ENCODE results near the gene STX1A. TPM values are rescaled to one million over a fixed set of nuclear protein-coding genes. Genes with fewer than 3 reads are reported as not detected.

Gene STX1A
- total and polyA plus RNA-seq, 8 donors = 2.3 to 95.7 (median 9.6) TPM

DNA sequence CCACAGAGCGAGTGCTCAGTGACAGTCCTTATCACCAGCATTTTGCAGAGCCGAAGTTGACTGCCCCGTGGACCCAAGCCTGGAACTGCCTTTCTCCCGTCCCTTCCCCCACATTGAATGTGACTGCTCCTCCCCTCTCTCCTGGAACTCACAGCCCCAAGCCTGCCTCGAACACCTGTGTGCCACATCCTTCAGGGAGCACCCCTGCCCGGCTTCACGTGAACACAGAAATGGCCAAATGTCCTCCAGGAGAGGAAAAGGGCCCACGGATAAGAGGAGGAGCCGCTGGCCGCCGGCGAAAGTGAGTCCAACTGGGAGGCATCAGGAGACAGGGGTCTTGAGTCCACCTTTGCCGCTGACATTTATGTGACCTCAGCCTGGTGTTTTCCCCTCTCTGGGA is 16.2 kb downstream of the STX1A start:
- Histone ChIP-seq H3K9me3 (no peaks in the 10 kb centered on the region), H3K4me1 (no peaks in the 10 kb centered on the region), H3K27ac (no peak overlapping the region), H3K36me3 (peaks cover 0 to 3% (median 0%) of the 10 kb centered on the region in 3 donors), H3K4me3 (no peak overlapping the region), H3K27me3 (no peaks in the 10 kb centered on the region)
- TF ChIP-seq, protein P1, sequence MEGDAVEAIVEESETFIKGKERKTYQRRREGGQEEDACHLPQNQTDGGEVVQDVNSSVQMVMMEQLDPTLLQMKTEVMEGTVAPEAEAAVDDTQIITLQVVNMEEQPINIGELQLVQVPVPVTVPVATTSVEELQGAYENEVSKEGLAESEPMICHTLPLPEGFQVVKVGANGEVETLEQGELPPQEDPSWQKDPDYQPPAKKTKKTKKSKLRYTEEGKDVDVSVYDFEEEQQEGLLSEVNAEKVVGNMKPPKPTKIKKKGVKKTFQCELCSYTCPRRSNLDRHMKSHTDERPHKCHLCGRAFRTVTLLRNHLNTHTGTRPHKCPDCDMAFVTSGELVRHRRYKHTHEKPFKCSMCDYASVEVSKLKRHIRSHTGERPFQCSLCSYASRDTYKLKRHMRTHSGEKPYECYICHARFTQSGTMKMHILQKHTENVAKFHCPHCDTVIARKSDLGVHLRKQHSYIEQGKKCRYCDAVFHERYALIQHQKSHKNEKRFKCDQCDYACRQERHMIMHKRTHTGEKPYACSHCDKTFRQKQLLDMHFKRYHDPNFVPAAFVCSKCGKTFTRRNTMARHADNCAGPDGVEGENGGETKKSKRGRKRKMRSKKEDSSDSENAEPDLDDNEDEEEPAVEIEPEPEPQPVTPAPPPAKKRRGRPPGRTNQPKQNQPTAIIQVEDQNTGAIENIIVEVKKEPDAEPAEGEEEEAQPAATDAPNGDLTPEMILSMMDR (IDR thresholded peaks at IDR 0.05) = no peak
- no peak for ATAC-seq
- intact Hi-C loops (cut with DNase I) = no loop called here
- FAIRE-seq = no peak
- 77 to 79% methylated on average over 13 of the region's 13 CpGs for WGBS, 2 donors
- DNase-seq = no peak

DNA sequence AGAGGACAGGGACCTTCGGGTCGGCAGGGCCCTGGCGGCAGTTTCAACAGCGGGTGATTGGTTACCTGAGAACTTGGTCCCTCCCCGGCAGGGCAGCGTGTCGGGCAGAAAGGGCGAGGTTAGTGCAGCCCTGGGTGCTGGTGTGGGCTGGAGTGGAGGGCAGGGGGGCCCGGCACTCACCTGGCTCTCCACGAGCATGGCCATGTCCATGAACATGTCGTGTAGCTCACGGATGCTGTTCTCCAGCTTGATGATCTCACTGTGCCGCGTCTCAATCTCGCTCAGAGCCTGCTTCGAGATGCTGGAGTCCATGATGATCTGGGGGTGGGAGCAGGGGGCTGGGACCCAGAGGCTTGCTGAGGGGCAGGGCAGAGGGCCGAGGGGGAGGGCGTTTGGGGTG is 16.8 kb downstream of the STX1A start:
- no peak overlapping the region for H3K4me3 ChIP-seq
- FAIRE-seq (no peak), ATAC-seq (no peak), DNase-seq (no peak)
- H3K27me3 ChIP-seq = no peaks in the 10 kb centered on the region
- WGBS, 2 donors = 93 to 94% methylated on average over 18 of the region's 18 CpGs
- TF ChIP-seq, protein P1 (IDR thresholded peaks at IDR 0.05) = no peak
- no peaks in the 10 kb centered on the region for H3K4me1 ChIP-seq
- H3K9me3 ChIP-seq = no peaks in the 10 kb centered on the region
- intact Hi-C loops (cut with DNase I) = no loop called here
- peaks cover 0 to 9% (median 0%) of the 10 kb centered on the region in 3 donors for H3K36me3 ChIP-seq
- no peak overlapping the region for H3K27ac ChIP-seq

DNA sequence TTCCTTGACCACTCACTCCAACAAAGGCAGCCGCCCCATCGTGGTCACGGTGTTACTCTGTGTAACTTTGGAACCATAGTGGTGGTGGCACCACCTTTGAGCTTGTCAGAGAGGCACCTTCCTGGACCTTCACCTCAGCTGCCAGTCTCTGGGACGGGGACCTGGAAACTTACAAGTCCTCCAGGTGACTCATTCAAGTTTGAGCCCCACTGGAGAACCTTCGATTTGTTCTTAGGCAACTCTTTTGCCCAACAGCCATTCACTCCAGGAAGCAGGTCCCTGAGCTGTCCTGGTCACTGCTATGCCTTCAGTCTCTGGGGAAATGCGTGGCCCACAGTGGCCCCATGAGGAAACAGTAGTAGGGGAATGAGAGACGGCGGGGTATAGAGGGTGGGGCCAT is 17.2 kb downstream of the STX1A start:
- Histone ChIP-seq H3K4me1 (no peaks in the 10 kb centered on the region), H3K4me3 (no peak overlapping the region), H3K9me3 (no peaks in the 10 kb centered on the region), H3K36me3 (peaks cover 0 to 13% (median 0%) of the 10 kb centered on the region in 3 donors), H3K27ac (no peak overlapping the region), H3K27me3 (no peaks in the 10 kb centered on the region)
- TF ChIP-seq, protein P1 (IDR thresholded peaks at IDR 0.05) = no peak
- no peak for DNase-seq
- 81 to 85% methylated on average over 8 of the region's 8 CpGs for WGBS, 2 donors
- FAIRE-seq = no peak
- ATAC-seq = no peak
- intact Hi-C loops (cut with DNase I) = no loop called here

DNA sequence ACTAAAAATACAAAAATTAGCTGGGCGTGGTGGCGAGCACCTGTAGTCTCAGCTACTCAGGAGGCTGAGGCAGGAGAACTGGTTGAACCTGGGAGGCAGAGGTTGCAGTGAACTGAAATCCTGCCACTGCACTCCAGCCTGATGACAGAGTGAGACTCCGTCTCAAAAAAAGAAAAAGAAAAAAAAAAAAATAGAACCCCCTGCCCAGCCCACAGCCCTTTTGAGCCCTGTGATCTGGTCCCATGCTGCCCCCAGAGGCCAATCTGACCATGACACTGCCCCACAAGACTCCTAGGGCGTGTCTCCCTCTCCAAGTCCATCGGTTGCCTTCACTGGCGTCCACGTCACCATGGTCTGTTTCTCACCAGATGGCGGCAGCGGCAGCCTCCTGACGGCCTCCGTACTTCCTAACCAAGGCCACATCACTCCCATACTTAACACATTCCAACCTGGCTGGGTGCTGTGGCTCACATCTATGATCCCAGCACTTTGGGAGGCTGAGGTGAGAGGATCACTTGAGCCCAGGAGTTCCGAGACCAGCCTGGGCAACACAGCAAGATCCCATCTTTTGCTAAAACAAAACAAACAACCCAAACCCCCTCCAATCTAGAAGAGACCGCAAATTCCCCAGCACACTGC is 18.0 kb downstream of the STX1A start:
- no peak overlapping the region for H3K4me3 ChIP-seq
- no peak overlapping the region for H3K27ac ChIP-seq
- peaks cover 0 to 19% (median 0%) of the 10 kb centered on the region in 3 donors for H3K36me3 ChIP-seq
- DNase-seq = peak in 1 of 6 donors; percentile 60
- WGBS, 2 donors = 60 to 64% methylated on average over 13 of the region's 13 CpGs
- H3K9me3 ChIP-seq = no peaks in the 10 kb centered on the region
- no peak for FAIRE-seq
- no peaks in the 10 kb centered on the region for H3K27me3 ChIP-seq
- no peaks in the 10 kb centered on the region for H3K4me1 ChIP-seq
- intact Hi-C loops (cut with DNase I) = no loop called here
- TF ChIP-seq, protein P1 (IDR thresholded peaks at IDR 0.05) = peak; percentile 12 to 44 (median 27)
- ATAC-seq = peak in 3 of 4 donors; percentile 51 to 72 (median 58)

DNA sequence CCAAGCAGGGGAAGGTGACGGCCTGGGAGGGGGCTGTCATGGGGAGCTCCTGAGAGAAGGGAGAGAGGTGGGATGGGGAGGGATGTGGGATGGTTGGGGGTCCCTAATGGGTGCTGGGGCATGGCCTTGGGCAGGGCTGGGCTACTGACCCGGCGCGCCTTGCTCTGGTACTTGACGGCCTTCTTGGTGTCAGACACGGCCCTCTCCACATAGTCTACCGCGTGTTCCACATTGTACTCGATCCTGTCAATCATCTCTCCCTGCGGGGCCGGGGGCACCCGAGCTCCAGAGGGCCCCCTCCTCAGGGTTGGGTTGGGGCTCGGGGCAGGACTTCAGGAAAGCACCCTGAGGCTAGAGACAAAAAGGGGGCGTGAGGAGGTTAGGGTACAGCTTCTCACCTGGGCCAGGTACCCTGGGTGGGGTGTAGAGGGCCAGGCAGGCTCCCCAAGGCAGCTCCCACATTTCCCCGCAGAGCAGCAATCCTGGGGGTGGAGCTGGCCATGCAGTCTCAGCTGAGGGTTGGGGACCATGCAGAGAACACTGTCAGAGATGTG is 18.8 kb downstream of the STX1A start:
- no peaks in the 10 kb centered on the region for H3K4me1 ChIP-seq

More for the DNA sequence above, 18.8 kb downstream of the STX1A start:
- no peaks in the 10 kb centered on the region for H3K27me3 ChIP-seq
- no peak for ATAC-seq
- DNase-seq = peak in 1 of 6 donors; percentile 68
- peaks cover 0 to 27% (median 0%) of the 10 kb centered on the region in 3 donors for H3K36me3 ChIP-seq
- FAIRE-seq = no peak
- H3K27ac ChIP-seq = no peak overlapping the region
- no peak overlapping the region for H3K4me3 ChIP-seq
- intact Hi-C loops (cut with DNase I) = no loop called here
- no peaks in the 10 kb centered on the region for H3K9me3 ChIP-seq
- WGBS, 2 donors = 88% methylated on average over 14 to 15 of the region's 15 CpGs
- TF ChIP-seq, protein P1 (IDR thresholded peaks at IDR 0.05) = no peak

All from pancreas (tissue), 10 donors.